Breast epithelium (tissue), 3 donors: ENCODE data around the gene KCTD8.

Experiments used
- CTCF ChIP-seq, 3 donors: fragments of 450-650 bp; IDR thresholded peaks; one replicate each; pipeline ENCODE4 v1.5.1; 2016 to 2017; ENCODE audit warnings: antibody characterized with exemption in 3 of 3, mild to moderate bottlenecking in 3 of 3, moderate library complexity in 3 of 3
- POLR2AphosphoS5 ChIP-seq, 3 donors: sonication (generic); formaldehyde crosslinking; IDR thresholded peaks; one replicate each; pipeline ENCODE4 v1.6.1; 2017; ENCODE audit warnings: antibody characterized with exemption in 3 of 3

DNA sequence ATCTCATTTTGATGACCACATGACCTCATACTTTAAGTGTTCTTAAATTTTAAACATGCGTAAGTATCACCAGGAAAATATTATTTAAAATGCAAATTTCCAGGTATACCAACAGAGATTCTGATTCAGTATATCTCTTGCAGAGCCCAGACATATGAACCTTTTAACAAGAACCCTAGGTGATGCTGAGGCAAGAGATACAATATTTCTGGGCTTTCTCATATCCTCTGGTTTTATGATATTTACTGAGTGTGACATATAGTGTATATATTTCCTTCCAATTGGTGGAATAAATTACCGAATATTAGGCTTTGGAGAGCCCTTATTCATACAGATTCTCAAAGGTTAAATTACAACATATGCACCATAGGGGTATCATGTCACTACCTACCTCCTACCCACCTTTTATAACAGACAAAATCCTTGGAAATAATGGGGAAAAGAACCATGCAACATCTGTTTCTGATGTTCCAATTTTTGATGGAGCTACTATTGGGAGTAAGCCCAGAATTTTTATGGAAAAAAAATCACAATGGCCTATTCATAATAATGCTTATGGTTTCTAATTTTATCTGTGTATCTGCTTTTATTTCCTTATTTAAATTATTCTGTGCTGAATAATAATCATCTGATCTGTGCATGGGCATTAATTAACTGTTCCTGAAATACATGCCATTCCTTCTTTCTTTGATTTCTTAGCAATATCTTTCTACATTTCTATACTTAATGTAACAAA lies 27.1 kb downstream of the KCTD8 start:
- TF ChIP-seq CTCF (IDR thresholded peaks at IDR 0.05) (no peak), POLR2AphosphoS5 (IDR thresholded peaks at IDR 0.05) (no peak)
